ENCODE data around the gene KRTAP12-4. TPM values are rescaled to one million over a fixed set of nuclear protein-coding genes. Genes with fewer than 3 reads are reported as not detected.

Gene KRTAP12-4
- total RNA-seq, 4 donors from 2014 or later = not detected

GRCh38 chr21:44701541-44701940 lies 47.1 kb upstream of the KRTAP12-4 start:
- WGBS, 2 donors (ENCODE audit: low coverage in 1 of 2) = 0 to 38% methylated on average over 2 to 6 of the region's 12 CpGs
- Histone ChIP-seq H3K9me3 (no peaks in the 10 kb centered on the region), H3K27me3 (peaks cover 99% of the 10 kb centered on the region), H3K27ac (no peak overlapping the region), H3K36me3 (no peaks in the 10 kb centered on the region), H3K4me3 (no peak overlapping the region), H3K4me1 (no peaks in the 10 kb centered on the region)
- no peak for ATAC-seq
- TF ChIP-seq POLR2A (IDR thresholded peaks at IDR 0.05) (no peak), EP300 (IDR thresholded peaks at IDR 0.05) (no peak), CTCF (IDR thresholded peaks at IDR 0.05) (no peak)

GRCh38 chr21:44701023-44701400 lies 46.6 kb upstream of the KRTAP12-4 start:
- Histone ChIP-seq H3K27ac (no peak overlapping the region), H3K9me3 (no peaks in the 10 kb centered on the region), H3K27me3 (peaks cover 98% of the 10 kb centered on the region), H3K4me3 (no peak overlapping the region), H3K36me3 (no peaks in the 10 kb centered on the region), H3K4me1 (no peaks in the 10 kb centered on the region)
- WGBS, 2 donors (ENCODE audit: low coverage in 1 of 2) = 70 to 81% methylated on average over 9 to 14 of the region's 14 CpGs
- no peak for ATAC-seq
- TF ChIP-seq CTCF (IDR thresholded peaks at IDR 0.05) (no peak), EP300 (IDR thresholded peaks at IDR 0.05) (no peak)

GRCh38 chr21:44700101-44701022 lies 45.9 kb upstream of the KRTAP12-4 start:
- Histone ChIP-seq H3K27me3 (peaks cover 98% of the 10 kb centered on the region), H3K4me1 (no peaks in the 10 kb centered on the region), H3K4me3 (no peak overlapping the region), H3K36me3 (no peaks in the 10 kb centered on the region), H3K9me3 (no peaks in the 10 kb centered on the region), H3K27ac (no peak overlapping the region)
- TF ChIP-seq CTCF (IDR thresholded peaks at IDR 0.05) (no peak), POLR2A (IDR thresholded peaks at IDR 0.05) (no peak), EP300 (IDR thresholded peaks at IDR 0.05) (no peak), POLR2AphosphoS5 (IDR thresholded peaks at IDR 0.05) (no peak)
- no peak for ATAC-seq
- 60 to 77% methylated on average over 4 to 7 of the region's 21 CpGs for WGBS, 2 donors (ENCODE audit: low coverage in 1 of 2)

- H3K27ac ChIP-seq = no peak overlapping the region
- H3K4me1 ChIP-seq = no peaks in the 10 kb centered on the region
- no peak for TF ChIP-seq POLR2AphosphoS5 (IDR thresholded peaks at IDR 0.05)
- no peak for TF ChIP-seq POLR2A (IDR thresholded peaks at IDR 0.05)
- no peak for TF ChIP-seq EP300 (IDR thresholded peaks at IDR 0.05)
- no peak for TF ChIP-seq CTCF (IDR thresholded peaks at IDR 0.05)
- ATAC-seq = no peak
- WGBS, 2 donors (ENCODE audit: low coverage in 1 of 2) = 36 to 49% methylated on average over 3 to 8 of the region's 17 CpGs
- peaks cover 0 to 7% (median 0%) of the 10 kb centered on the region in 3 donors for H3K9me3 ChIP-seq
- no peak overlapping the region for H3K4me3 ChIP-seq
- peaks cover 98% of the 10 kb centered on the region for H3K27me3 ChIP-seq
- H3K36me3 ChIP-seq = no peaks in the 10 kb centered on the region
Measured at GRCh38 chr21:44699502-44700001, 45.1 kb upstream of the KRTAP12-4 start.
